HCT116 (cell line): ENCODE results near the gene FMC1.

Experiments
- CEBPB ChIP-seq: IDR thresholded peaks from 2 replicates; pipeline ENCODE4 v1.6.1; 2012; ENCODE audit warnings: low read depth
- EZH2 ChIP-seq: fragments of 200-600 bp; sonication (generic); IDR thresholded peaks from 2 replicates; pipeline ENCODE4 v1.6.1; 2017; ENCODE audit warnings: antibody characterized with exemption, mixed run types
- EZH2phosphoT487 ChIP-seq: fragments of 200-600 bp; IDR thresholded peaks from 2 replicates; pipeline ENCODE4 v1.6.1; 2018; ENCODE audit warnings: antibody characterized with exemption, borderline replicate concordance
- POLR2A ChIP-seq: IDR thresholded peaks from 2 replicates; pipeline ENCODE4 v1.7.0; 2011; ENCODE audit warnings: borderline replicate concordance; ENCODE audit not compliant: insufficient read depth, insufficient read length; ENCODE audit errors: extremely low read depth
- POLR2AphosphoS5 ChIP-seq: IDR thresholded peaks from 2 replicates; pipeline ENCODE4 v1.6.1; 2011; ENCODE audit warnings: mild to moderate bottlenecking, low read depth, low read length, moderate library complexity
- RAD21 ChIP-seq: IDR thresholded peaks from 2 replicates; pipeline ENCODE4 v1.6.1; 2012; ENCODE audit warnings: low read depth, mild to moderate bottlenecking
- SIN3A ChIP-seq: IDR thresholded peaks from 2 replicates; pipeline ENCODE4 v1.6.1; 2012; ENCODE audit warnings: low read depth
- SP1 ChIP-seq: IDR thresholded peaks from 2 replicates; pipeline ENCODE4 v1.6.1; 2012; ENCODE audit warnings: low read depth
- SRF ChIP-seq: IDR thresholded peaks from 2 replicates; pipeline ENCODE4 v1.6.1; 2012; ENCODE audit warnings: low read depth
- YY1 ChIP-seq: IDR thresholded peaks from 2 replicates; pipeline ENCODE4 v1.6.1; 2011; ENCODE audit warnings: low read length, low read depth, moderate library complexity, mild to moderate bottlenecking; ENCODE audit not compliant: insufficient replicate concordance; ENCODE audit errors: extremely low read depth
- ZFX ChIP-seq: fragments of 450-650 bp; IDR thresholded peaks from 2 replicates; pipeline ENCODE4 v1.6.1; 2017
- TF ChIP-seq, protein P1 (sequence below), 3 experiments: fragments of 200-600 bp in 1 of 3; sonication (generic) in 1 of 3; IDR thresholded peaks in 2 of 3; conservative IDR thresholded peaks in 1 of 3; 2 replicates each; pipeline ENCODE4 v1.5.1; 2012 to 2017; ENCODE audit warnings: low read depth in 2 of 3, low read length in 2 of 3, antibody characterized with exemption in 1 of 3, borderline replicate concordance in 1 of 3, control low read depth in 1 of 3, mild to moderate bottlenecking in 1 of 3, mixed read lengths in 1 of 3, mixed run types in 1 of 3, moderate library complexity in 1 of 3; ENCODE audit not compliant: insufficient read depth in 1 of 3
- TF ChIP-seq, protein P2 (sequence below): IDR thresholded peaks from 2 replicates; pipeline ENCODE4 v1.6.1; 2012
- TF ChIP-seq, protein P3 (sequence below): IDR thresholded peaks from 2 replicates; pipeline ENCODE4 v1.6.1; 2012; ENCODE audit warnings: low read depth

DNA sequence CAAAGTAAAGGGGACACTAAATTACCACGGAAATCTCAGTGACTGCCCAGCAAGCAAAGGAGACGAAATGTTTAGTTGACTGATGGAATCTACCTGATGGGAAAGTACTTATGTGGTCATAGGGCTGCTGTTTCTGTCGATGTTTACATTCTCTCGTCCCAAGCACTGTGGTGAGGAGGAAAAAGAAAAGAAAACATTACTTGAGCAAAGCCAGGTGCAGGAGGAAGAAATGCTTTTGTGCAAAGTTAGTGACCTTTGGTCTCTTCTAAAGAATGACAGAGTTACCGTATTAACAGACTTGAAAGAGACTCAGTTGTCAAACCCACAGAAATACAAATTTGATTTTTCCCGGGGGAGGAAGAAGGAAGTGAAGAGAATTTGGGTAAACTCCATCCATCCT is 43.3 kb upstream of the FMC1 start:
- TF ChIP-seq EZH2phosphoT487, result no peak
- TF ChIP-seq, protein P1, sequence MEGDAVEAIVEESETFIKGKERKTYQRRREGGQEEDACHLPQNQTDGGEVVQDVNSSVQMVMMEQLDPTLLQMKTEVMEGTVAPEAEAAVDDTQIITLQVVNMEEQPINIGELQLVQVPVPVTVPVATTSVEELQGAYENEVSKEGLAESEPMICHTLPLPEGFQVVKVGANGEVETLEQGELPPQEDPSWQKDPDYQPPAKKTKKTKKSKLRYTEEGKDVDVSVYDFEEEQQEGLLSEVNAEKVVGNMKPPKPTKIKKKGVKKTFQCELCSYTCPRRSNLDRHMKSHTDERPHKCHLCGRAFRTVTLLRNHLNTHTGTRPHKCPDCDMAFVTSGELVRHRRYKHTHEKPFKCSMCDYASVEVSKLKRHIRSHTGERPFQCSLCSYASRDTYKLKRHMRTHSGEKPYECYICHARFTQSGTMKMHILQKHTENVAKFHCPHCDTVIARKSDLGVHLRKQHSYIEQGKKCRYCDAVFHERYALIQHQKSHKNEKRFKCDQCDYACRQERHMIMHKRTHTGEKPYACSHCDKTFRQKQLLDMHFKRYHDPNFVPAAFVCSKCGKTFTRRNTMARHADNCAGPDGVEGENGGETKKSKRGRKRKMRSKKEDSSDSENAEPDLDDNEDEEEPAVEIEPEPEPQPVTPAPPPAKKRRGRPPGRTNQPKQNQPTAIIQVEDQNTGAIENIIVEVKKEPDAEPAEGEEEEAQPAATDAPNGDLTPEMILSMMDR (IDR thresholded peaks at IDR 0.05 in 2 of 3, conservative IDR thresholded peaks at IDR 0.05 in 1 of 3; ENCODE audit: borderline replicate concordance in 1 of 3, insufficient read depth in 1 of 3, low read depth in 2 of 3, low read length in 2 of 3), result no peak
- no peak for TF ChIP-seq POLR2A
- no peak for TF ChIP-seq ZFX
- no peak for TF ChIP-seq POLR2AphosphoS5
- TF ChIP-seq SP1, result no peak
- TF ChIP-seq SIN3A, result no peak
- TF ChIP-seq EZH2, result no peak
- TF ChIP-seq, protein P2, sequence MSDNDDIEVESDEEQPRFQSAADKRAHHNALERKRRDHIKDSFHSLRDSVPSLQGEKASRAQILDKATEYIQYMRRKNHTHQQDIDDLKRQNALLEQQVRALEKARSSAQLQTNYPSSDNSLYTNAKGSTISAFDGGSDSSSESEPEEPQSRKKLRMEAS, result no peak
- TF ChIP-seq RAD21, result no peak
- no peak for TF ChIP-seq SRF
- TF ChIP-seq YY1, result no peak
- no peak for TF ChIP-seq CEBPB
- TF ChIP-seq, protein P3, sequence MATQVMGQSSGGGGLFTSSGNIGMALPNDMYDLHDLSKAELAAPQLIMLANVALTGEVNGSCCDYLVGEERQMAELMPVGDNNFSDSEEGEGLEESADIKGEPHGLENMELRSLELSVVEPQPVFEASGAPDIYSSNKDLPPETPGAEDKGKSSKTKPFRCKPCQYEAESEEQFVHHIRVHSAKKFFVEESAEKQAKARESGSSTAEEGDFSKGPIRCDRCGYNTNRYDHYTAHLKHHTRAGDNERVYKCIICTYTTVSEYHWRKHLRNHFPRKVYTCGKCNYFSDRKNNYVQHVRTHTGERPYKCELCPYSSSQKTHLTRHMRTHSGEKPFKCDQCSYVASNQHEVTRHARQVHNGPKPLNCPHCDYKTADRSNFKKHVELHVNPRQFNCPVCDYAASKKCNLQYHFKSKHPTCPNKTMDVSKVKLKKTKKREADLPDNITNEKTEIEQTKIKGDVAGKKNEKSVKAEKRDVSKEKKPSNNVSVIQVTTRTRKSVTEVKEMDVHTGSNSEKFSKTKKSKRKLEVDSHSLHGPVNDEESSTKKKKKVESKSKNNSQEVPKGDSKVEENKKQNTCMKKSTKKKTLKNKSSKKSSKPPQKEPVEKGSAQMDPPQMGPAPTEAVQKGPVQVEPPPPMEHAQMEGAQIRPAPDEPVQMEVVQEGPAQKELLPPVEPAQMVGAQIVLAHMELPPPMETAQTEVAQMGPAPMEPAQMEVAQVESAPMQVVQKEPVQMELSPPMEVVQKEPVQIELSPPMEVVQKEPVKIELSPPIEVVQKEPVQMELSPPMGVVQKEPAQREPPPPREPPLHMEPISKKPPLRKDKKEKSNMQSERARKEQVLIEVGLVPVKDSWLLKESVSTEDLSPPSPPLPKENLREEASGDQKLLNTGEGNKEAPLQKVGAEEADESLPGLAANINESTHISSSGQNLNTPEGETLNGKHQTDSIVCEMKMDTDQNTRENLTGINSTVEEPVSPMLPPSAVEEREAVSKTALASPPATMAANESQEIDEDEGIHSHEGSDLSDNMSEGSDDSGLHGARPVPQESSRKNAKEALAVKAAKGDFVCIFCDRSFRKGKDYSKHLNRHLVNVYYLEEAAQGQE, result no peak
